Fibroblast of the aortic adventitia (primary cell): ENCODE results near the gene PWWP2B. TPM values are rescaled to one million over a fixed set of nuclear protein-coding genes. Genes with fewer than 3 reads are reported as not detected.
"Not testable (repeated sequence)": the region's sequence is repeated elsewhere in the genome, so short reads cannot be mapped to it uniquely, and the experiment has no call there.

Experiments used
- DNase-seq: peaks from one replicate; pipeline ENCODE4 v3.0.0-alpha.2; 2010; ENCODE audit warnings: low read depth
- H3K4me3 ChIP-seq: 2 replicates; pipeline ENCODE4 v1.5.1; 2011; ENCODE audit warnings: low read depth, mild to moderate bottlenecking, control low read depth, low read length, moderate library complexity
- total RNA-seq: library from RNA; depleted of rRNA; stranded (reverse); fragments of >200 nt; gene quantifications from 2 replicates; pipeline ENCODE4 v1.2.3, GENCODE V29; 2012; ENCODE audit warnings: low replicate concordance
- TF ChIP-seq, protein P1 (sequence below): IDR thresholded peaks from 2 replicates; pipeline ENCODE4 v1.5.1; 2011; ENCODE audit warnings: mild to moderate bottlenecking, low read length, control low read depth, inconsistent platforms; ENCODE audit not compliant: insufficient read depth

The PWWP2B gene
- total RNA-seq, 1 donor = 7.2 TPM

DNA sequence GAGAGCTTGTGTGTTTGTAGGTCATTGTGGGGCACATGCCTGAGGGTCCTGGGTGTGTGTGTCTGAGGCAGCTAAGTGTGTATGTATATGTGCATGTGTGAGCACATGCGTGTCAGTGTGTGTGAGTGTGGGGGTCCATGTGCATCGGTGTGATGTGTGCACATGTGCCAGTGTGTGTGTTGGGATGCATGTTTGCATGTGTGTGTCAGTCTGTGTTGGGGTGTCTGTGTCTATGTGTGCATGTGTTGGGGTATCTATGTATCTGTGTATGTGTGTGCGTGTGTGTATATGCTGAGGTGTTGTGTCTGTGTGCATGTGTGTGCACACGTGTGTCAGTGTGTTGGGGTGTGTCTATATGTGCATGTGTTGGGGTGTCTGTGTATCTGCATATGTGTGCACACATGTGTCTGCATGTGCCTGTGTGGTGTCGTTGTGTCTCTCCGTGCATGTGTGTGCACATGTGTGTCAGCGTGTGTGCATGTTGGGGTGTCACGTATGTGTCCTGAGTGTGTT is 33.3 kb downstream of the PWWP2B start:
- no peak overlapping the region for H3K4me3 ChIP-seq
- DNase-seq = no peak
- TF ChIP-seq, protein P1, sequence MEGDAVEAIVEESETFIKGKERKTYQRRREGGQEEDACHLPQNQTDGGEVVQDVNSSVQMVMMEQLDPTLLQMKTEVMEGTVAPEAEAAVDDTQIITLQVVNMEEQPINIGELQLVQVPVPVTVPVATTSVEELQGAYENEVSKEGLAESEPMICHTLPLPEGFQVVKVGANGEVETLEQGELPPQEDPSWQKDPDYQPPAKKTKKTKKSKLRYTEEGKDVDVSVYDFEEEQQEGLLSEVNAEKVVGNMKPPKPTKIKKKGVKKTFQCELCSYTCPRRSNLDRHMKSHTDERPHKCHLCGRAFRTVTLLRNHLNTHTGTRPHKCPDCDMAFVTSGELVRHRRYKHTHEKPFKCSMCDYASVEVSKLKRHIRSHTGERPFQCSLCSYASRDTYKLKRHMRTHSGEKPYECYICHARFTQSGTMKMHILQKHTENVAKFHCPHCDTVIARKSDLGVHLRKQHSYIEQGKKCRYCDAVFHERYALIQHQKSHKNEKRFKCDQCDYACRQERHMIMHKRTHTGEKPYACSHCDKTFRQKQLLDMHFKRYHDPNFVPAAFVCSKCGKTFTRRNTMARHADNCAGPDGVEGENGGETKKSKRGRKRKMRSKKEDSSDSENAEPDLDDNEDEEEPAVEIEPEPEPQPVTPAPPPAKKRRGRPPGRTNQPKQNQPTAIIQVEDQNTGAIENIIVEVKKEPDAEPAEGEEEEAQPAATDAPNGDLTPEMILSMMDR = no peak

GRCh38 chr10:132430861-132431271 is 33.9 kb downstream of the PWWP2B start:
- TF ChIP-seq, protein P1 = no peak
- DNase-seq = no peak
- no peak overlapping the region for H3K4me3 ChIP-seq

GRCh38 chr10:132431537-132432175 is 34.7 kb downstream of the PWWP2B start:
- H3K4me3 ChIP-seq = no peak overlapping the region
- TF ChIP-seq, protein P1 = no peak
- DNase-seq = no peak

- no peak overlapping the region for H3K4me3 ChIP-seq
- TF ChIP-seq, protein P1 = no peak
- DNase-seq = no peak
Observed at GRCh38 chr10:132432176-132432540, 35.2 kb downstream of the PWWP2B start.

GRCh38 chr10:132433671-132434340 is 36.8 kb downstream of the PWWP2B start:
- TF ChIP-seq, protein P1 = no peak
- no peak overlapping the region for H3K4me3 ChIP-seq
- no peak for DNase-seq

DNA sequence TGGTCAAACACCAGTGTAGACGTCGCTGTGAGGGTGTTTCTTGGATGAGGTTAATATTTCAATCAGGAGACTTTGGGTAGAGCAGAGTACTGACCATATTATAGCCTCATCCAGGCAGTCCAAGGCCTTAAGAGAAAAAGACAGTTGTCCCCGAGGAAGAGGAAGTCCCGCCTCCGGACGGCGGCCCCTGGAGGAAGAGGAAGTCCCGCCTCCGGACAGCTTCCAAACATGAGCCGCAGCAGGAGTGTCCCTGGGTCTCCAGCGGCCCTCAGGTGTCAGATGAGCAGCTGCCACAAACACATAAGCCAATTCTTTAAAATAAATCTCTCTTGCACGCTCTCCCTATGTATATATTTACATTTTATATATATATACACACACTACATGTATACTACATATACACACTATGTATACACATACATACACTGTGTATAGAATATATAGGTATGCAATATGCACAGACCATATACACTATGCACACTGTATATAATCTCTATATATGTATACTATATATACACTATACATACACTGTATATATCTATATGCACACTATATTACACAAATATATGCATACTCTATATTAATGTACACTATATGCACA is 37.5 kb downstream of the PWWP2B start:
- no peak for DNase-seq

GRCh38 chr10:132435320-132435719 is 38.3 kb downstream of the PWWP2B start:
- not testable (repeated sequence) for H3K4me3 ChIP-seq, DNase-seq

More for the DNA sequence above, 37.5 kb downstream of the PWWP2B start:
- H3K4me3 ChIP-seq = no peak overlapping the region
- TF ChIP-seq, protein P1 = no peak

DNA sequence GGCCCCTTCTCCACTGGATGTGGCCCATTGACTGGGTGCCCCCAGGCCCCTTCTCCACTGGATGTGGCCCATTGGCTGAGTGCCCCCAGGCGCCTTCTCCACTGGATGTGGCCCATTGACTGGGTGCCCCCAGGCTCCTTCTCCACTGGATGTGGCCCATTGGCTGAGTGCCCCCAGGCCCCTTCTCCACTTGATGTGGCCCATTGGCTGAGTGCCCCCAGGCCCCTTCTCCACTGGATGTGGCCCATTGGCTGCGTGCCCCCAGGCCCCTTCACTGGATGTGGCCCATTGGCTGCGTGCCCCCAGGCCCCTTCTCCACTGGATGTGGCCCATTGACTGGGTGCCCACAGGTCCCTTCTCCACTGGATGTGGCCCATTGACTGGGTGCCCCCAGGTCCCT is 39.1 kb downstream of the PWWP2B start:
- not testable (repeated sequence) for H3K4me3 ChIP-seq, DNase-seq
